Activated naive CD4-positive, alpha-beta T cell treated with Interleukin-2 at 50 U/mL for 16 hours (primary cell): ENCODE data around the gene SLC7A14.

Source experiments
- DNase-seq: peaks from one replicate; pipeline ENCODE4 v3.0.0-alpha.2; 2020

The SLC7A14 gene

GRCh38 chr3:170494766-170495165, 91.1 kb downstream of the SLC7A14 start:
- DNase-seq: no peak

- no peak for DNase-seq
These were observed 92.1 kb downstream of the SLC7A14 start for GRCh38 chr3:170493712-170494182.

GRCh38 chr3:170491901-170492300, 94.0 kb downstream of the SLC7A14 start:
- DNase-seq: no peak

DNA sequence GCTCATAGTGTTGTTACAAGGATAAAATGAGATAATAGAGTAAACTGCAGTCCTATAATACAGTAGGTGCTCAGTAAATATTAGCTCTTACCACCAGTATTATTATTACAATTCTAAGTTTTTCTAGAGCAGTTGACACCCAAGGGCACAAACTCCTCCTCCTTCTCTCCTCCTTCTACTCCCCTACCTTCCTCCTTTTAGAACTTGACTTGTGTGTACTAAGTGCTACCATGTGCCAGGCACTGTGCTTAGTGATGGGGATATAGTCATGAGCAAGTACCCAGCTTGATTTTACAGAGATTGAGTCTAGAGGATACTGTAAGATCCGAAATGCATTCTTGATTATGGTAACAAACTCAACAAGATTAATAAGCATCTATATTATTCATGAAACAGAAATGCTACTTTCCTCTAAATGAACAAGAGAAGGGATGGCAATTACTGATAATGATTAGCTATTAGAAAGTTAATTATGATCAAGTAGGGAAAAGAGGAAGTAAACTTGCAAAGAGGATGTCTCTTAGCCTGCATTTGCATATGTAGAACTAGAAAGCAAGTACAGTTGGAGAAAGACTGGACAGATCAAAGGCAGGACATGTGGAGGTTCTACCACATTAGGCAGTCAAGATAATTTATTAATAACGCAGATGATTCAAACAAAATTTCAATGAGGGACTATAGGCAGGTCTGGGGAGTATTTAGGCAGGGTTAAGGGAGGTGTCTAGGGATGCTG, 94.9 kb downstream of the SLC7A14 start:
- DNase-seq: no peak

DNA sequence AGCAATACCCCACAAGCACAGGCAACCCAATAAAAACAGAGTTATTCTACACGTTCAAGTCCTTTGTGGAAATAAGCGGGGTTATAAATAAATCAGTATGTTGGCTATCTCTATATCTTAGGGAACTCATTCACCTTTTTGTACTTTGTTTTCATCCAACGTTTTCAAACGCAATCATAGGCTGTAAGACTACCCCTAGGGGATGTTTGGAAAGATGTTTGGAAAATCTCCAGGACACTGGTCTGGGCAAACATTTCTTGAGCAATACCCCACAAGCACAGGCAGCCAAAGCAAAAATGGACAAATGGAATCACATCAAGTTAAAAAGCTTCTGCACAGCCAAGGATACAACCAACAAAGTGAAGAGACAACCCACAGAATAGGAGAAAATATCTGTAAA, 97.1 kb downstream of the SLC7A14 start:
- DNase-seq: no peak

DNA sequence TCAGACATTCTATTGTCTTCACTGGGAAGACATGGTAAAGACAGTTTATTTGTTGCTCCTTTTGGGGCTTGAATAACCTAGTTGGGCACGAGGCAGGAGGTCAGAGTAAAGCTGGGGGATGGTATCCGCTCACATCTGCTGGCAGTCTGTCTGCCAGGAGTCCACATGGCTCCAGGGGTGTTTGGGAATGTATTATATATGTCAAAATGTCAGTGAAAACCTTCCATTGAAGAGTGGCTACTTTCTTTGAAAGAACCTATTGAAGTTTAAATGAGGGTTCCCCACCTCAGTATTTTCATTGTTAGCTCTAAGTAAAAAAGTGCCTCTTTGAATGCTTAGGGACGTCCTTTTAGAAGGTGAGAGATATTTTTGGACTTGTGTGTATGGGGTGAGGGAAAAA, 98.8 kb downstream of the SLC7A14 start:
- DNase-seq: no peak

DNA sequence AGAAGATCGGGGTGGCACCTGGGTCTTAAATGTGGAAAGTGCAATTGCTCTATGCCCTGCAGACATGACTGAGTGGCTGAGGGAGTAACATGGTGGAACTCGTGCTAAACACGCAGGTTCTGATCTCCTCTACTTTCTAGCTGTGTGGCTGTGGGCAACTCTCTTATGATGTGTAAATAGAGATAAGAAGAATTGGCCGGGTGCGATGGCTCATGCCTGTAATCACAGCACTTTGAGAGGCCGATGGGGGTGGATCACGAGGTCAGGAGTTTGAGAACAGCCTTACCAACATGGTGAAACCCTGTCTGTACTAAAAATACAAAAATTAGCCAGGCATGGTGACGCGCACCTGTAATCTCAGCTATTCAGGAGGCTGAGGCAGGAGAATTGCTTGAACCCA, 99.5 kb downstream of the SLC7A14 start:
- DNase-seq: no peak

GRCh38 chr3:170485696-170486095, 100.2 kb downstream of the SLC7A14 start:
- DNase-seq: no peak

- DNase-seq: no peak
These were observed 100.6 kb downstream of the SLC7A14 start for GRCh38 chr3:170485294-170485693.

DNA sequence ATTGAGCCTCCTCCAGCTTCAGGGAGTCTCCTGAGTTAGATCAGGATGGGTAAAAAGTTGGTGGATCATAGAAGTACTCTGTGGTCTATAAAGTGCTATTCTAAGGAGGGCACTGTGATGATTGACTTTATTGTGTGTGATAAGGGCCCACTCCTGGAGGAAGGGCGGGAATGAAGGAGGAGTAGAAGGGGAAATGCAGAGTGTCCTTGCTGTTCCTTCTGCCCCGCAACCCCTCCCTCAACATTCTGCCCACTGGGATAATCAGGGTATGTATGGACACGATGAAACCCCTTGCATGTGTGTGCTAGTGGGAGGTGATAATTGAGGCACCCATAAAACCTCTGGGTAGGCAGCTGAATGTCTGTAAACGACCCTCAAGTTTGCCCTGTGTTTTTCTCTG, 101.0 kb downstream of the SLC7A14 start:
- no peak for DNase-seq

DNA sequence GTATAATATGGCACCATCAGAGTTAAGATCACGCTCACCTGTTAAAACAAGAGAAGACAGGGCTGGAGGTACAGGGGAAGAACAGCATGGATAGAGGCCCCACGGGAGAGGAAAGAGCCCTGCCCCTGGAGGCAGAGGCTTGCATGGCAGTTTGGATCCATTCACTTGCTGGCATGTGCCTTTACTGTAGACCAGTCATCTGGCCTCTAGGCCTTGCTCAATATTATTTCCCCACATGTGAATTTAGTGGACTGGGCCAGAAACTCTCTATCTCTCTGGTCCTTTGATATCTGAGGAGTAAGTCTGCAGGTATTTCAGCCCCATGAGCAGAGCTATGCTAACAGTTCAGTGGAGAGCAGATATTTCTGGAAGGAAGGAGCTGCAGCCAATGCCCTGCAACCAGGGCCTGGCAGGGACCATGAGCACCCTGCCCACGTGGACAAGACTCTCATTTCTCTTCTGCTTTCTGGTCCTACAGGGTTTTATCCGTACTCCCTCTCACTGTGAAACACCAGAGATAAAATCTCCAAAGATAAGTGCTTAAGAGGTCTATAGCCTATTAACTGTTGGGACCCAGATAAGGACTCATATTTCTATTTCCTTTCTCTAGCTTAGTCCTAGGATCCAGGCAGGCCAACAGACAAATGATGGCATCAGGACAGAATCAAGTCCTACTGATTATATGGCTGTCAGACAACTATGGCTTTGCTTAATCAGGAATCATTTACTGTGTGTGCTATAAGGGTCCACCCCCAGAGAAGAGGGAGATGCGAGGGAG, 102.2 kb downstream of the SLC7A14 start:
- no peak for DNase-seq

DNA sequence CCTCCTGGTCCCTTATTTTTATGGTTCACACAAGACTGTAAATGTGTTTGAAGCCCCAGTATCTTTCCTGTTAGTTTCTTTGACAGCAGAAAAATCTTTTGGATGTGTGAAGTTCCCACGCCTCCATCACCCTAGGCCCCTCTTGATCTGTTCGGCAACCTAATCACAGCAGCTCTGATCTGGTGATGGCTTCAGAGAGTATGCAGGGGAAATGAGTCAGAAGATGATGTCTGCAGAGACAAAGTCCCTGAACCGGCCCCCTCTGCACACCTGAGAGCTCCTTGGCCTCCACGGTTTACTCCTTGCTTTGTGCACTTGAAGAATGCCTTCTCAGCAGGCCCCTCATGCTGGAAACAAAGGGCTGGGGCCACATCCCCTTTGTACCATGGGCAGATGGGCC, 103.7 kb downstream of the SLC7A14 start:
- no peak for DNase-seq

DNA sequence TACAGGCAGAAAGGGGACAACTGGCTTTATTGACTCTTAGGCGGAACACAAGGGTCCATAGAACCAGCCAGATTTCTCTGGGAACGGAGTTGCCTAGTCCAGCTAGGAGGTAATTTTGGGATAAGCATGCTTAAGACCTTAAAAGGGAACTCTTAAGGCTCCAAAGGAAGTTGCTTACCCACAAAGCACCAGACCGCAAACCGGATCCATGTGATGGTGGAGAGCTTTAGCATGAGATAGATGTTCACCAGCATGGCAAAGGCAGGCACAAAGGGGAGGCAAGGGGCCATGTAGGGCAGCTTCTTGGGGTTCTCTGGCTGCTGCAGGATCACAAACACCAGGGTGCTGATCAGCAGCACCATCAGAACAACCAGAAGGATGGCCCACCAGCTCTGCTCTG, 105.8 kb downstream of the SLC7A14 start:
- no peak for DNase-seq

DNA sequence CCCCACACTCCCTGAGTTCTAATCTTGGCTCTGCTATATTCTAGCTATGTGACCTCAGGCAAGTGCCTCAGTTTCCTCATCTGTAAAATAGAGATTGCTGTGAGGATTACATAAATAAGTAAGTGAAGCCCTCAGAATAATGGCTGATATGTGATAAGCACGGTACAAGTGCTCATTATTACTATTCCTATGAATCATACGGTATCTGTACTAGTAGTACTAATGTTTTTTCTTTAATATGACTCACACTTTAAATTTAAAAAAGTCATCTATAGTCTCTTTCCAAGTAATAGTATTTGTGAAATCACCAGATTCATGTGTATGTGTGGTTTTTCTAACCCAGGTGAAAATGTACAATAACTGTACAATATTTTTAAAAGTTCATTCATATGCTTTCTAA, 108.5 kb downstream of the SLC7A14 start:
- DNase-seq: no peak

- DNase-seq: no peak
These were observed 109.6 kb downstream of the SLC7A14 start for GRCh38 chr3:170476291-170476690.

DNA sequence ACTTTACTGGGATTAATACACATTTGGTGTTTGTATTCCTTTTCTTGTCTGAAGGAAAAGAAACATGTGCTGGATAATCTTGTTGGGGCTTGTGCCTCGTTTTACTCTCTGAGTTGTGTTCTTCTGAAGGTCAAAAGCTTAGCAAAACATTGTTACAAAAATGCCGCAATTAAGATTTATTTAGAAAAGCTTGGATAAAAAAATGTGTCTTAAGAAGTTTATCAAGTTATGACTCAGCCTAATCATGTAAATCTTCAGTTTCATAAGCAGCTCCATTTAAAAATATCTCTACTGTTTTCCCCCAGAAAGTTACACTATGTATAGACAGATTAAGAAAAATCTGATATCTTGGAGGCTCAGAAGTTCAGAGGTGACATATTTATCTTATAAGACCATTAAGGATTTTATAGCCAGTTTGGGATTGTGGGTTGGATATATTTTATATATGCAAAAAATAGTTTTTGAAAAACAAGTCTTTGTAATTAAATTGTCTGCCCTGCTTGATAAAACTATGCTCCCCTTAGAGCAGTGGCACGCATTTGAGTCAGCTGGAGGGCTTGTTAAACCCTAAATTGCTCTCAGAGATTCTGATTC, 110.7 kb downstream of the SLC7A14 start:
- DNase-seq: no peak

DNA sequence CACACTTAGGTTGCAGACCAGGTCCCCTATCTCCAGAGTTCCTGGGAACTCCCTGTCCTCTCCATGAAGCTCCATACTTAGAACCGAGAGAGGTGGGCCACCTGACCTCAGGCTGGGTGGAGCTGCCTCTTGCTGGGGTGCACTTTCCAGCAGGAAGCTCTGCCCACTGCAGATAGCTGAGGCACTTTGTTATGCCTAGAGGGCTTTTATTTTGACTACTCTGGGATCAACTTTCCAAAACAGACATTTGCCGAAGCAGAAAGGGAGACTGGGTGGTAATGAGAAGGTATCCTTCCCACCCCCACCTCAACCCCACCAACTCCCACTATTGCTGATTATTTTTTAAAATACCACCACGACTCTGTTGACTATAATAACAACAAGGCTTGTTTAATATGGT, 112.5 kb downstream of the SLC7A14 start:
- no peak for DNase-seq

DNA sequence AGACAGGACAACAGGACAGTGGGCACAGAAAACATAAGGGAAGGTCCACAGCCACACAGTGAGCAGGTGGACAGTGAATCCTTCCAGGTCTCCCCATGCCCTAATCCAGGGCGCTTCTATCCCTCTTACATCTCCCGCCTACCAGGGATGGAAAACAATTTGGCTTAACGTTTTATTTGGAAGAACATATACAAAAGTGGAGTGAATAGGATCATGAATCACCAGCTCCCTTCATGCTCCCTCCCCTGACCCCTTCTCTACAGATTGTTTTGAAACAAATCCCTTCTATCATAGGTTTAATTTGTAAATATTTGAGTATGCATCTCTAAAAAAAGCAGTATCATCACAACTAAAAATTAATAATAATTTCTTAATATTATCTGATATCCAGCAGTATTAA, 114.7 kb downstream of the SLC7A14 start:
- no peak for DNase-seq

DNA sequence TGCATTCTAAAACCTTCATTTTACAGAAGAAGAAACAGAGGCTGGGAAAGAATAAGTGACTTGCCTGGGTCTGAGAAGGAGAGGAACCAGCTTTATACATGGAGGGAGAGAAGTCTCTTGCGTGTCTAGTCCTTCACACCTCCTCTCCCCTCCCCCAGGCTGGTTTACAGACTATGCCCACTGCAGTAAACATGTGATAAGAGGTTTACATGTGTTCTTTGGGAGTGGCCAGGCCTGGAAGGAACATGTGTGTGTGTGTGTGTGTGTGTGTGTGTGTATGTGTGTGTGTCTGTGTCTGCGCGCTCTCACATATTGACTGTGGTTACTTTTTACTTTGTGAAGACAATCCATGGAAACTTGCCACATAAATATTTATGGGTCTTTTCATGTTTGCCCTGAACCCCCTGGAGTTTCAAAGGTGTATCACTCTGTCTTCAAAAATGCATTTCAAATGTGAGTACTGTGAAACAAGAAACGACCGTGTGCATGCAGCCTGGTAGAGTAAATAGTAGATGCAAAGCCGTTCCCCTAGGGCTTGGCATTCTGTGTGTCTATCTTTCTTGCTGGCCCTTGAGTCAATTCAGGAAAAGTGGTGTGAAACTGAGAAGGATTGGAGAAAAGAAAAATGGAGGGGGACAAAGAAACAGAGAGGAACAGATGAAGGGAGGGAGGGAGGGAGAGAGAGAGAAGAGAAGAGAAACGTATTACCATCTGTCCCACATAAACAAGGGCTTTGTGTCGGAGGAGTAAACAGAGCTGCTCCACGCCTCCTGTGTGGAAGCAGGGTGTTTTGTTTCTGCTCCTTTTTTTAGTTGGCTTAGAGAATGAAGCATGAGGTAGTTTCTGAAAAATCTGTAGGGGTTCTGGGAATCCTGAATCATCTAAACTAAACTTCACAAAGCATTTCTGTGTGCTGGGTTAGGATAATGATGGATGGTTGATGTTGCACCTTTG, 115.5 kb downstream of the SLC7A14 start:
- DNase-seq: no peak

GRCh38 chr3:170469151-170470062, 116.5 kb downstream of the SLC7A14 start:
- DNase-seq: no peak

DNA sequence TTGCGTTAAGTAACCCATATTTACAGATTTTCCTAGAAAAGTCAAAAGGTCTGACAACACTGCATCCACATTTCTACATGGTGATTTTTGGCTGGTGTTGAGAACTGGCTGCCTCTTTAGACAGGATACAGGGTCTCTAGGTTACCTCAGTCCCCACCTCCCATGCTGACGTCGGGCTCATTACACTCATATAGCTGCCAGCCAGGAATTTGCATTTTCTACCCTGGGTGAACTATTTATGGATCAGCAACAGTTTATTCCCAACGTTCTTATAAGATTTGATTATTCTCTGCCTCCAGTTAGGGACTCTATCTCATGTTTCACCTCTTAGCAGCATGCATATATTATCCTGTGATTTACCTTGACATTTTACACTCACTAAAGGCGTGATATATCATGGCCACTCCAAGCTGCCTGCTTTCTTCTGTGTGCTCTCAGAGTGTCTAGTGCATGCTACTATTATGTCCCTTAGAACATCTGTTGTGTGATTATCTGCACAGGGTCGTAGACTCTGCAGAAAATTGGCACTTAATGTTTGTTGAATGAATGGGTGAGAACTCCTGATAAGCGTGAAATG, 118.2 kb downstream of the SLC7A14 start:
- DNase-seq: no peak
